Gastroesophageal sphincter (tissue), 4 donors: ENCODE measurements around the gene C9. TPM values are rescaled to one million over a fixed set of nuclear protein-coding genes. Genes with fewer than 3 reads are reported as not detected.

Experiments used
- ATAC-seq: fragments of 150-250 bp; one replicate; pipeline ENCODE4 v1.9.1; 2016; ENCODE audit warnings: mild to moderate bottlenecking, moderate library complexity
- H3K27ac ChIP-seq, 4 donors: fragments of 200-600 bp; sonication (generic) in 3 of 4; 1 replicate in 3 of 4; 2 replicates in 1 of 4; pipeline ENCODE4 v1.5.1; 2016 to 2019
- H3K27me3 ChIP-seq: fragments of 200-600 bp; sonication (generic); one replicate; pipeline ENCODE4 v1.5.1; 2019
- H3K36me3 ChIP-seq, 2 donors: fragments of 200-600 bp; sonication (generic); one replicate each; pipeline ENCODE4 v1.5.1; 2019; ENCODE audit warnings: control low read depth in 1 of 2
- H3K4me1 ChIP-seq, 3 donors: fragments of 200-600 bp; sonication (generic); 1 replicate in 2 of 3; 2 replicates in 1 of 3; pipeline ENCODE4 v1.5.1; 2016 to 2019; ENCODE audit warnings: control low read depth in 2 of 3
- H3K4me3 ChIP-seq, 2 donors: fragments of 200-600 bp; sonication (generic); one replicate each; pipeline ENCODE4 v1.5.1; 2019; ENCODE audit warnings: mild to moderate bottlenecking in 1 of 2, moderate library complexity in 1 of 2
- H3K9me3 ChIP-seq, 3 donors: fragments of 200-600 bp; sonication (generic); one replicate each; pipeline ENCODE4 v1.5.1; 2017 to 2019; ENCODE audit warnings: control low read depth in 2 of 3
- EP300 ChIP-seq: sonication (generic); formaldehyde crosslinking; IDR thresholded peaks from one replicate; pipeline ENCODE4 v1.6.1; 2017; ENCODE audit warnings: antibody characterized with exemption, mild to moderate bottlenecking
- POLR2A ChIP-seq, 2 donors: fragments of 450-650 bp; IDR thresholded peaks; one replicate each; pipeline ENCODE4 v1.6.1; 2017; ENCODE audit warnings: antibody characterized with exemption in 2 of 2, mild to moderate bottlenecking in 2 of 2, moderate library complexity in 1 of 2
- POLR2AphosphoS5 ChIP-seq: sonication (generic); formaldehyde crosslinking; IDR thresholded peaks from one replicate; pipeline ENCODE4 v1.6.1; 2017; ENCODE audit warnings: antibody characterized with exemption
- WGBS, 2 donors: methylation state at CpG; one replicate each; pipeline ENCODE4 v1.1.5; 2018; ENCODE audit warnings: low coverage in 1 of 2; 5-methylcytosine and 5-hydroxymethylcytosine counted together
- total RNA-seq, 4 donors: library from RNA; depleted of rRNA; stranded (reverse); fragments of >200 nt; gene quantifications; one replicate each; pipeline ENCODE4 v1.1.0, GENCODE V29; 2016
- TF ChIP-seq, protein P1 (sequence below), 4 experiments: fragments of 200-600 bp in 2 of 4; fragments of 450-650 bp in 2 of 4; sonication (generic) in 1 of 4; IDR thresholded peaks; one replicate each; pipeline ENCODE4 v1.5.1; 2017 to 2019; ENCODE audit warnings: antibody characterized with exemption in 4 of 4, mild to moderate bottlenecking in 2 of 4, moderate library complexity in 2 of 4

Gene C9
- total RNA-seq, 4 donors from 2014 or later: not detected

DNA sequence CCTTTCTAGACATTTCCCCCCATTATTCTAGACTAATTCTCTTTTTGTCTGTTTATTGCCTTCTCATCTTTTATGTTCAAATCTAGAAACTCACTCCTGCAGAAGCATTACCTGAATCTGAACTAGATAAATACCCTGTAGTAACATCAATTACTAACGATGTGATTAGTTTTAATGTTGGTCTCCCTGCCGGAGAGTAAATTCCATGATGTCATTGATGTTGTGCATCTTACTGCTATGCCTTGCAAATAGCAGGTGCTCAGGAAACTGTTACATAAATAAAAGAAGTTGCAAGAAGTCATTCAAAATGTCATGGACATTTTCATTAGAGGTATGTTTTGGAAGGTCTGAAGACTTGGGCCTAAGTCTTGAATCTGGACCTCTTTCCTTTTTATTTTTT lies 23.0 kb upstream of the C9 start:
- TF ChIP-seq POLR2A (IDR thresholded peaks at IDR 0.05): no peak
- TF ChIP-seq, protein P1, sequence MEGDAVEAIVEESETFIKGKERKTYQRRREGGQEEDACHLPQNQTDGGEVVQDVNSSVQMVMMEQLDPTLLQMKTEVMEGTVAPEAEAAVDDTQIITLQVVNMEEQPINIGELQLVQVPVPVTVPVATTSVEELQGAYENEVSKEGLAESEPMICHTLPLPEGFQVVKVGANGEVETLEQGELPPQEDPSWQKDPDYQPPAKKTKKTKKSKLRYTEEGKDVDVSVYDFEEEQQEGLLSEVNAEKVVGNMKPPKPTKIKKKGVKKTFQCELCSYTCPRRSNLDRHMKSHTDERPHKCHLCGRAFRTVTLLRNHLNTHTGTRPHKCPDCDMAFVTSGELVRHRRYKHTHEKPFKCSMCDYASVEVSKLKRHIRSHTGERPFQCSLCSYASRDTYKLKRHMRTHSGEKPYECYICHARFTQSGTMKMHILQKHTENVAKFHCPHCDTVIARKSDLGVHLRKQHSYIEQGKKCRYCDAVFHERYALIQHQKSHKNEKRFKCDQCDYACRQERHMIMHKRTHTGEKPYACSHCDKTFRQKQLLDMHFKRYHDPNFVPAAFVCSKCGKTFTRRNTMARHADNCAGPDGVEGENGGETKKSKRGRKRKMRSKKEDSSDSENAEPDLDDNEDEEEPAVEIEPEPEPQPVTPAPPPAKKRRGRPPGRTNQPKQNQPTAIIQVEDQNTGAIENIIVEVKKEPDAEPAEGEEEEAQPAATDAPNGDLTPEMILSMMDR (IDR thresholded peaks at IDR 0.05): no peak
- Histone ChIP-seq H3K4me3 (no peak overlapping the region), H3K9me3 (no peaks in the 10 kb centered on the region), H3K27me3 (no peaks in the 10 kb centered on the region), H3K36me3 (peaks cover 3 to 85% of the 10 kb centered on the region in 2 donors), H3K27ac (no peak overlapping the region), H3K4me1 (no peaks in the 10 kb centered on the region)
- WGBS, 2 donors: 90 to 93% methylated on average over 2 of the region's 2 CpGs
- ATAC-seq: no peak

DNA sequence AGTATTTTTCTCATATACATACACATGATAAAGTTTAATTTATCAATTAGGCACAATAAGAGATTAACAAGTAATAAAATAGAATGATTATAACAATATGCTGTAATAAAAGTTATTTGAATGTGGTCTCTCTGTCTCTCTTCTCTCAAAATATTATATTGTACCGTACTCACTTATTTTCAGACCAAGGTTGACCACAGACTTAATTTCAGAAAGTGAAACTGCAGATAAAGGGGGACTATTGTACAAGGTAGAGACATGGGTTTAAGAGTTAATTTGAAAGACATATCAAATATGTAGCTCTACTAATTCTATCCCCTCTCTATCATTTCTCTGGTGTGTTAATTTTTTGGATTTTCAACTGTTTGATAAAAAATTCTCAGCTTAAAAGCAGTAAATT lies 20.0 kb upstream of the C9 start:
- Histone ChIP-seq H3K9me3 (no peaks in the 10 kb centered on the region), H3K27ac (no peak overlapping the region), H3K4me1 (peaks cover 0 to 11% (median 0%) of the 10 kb centered on the region in 3 donors), H3K27me3 (no peaks in the 10 kb centered on the region), H3K4me3 (no peak overlapping the region), H3K36me3 (peaks cover 0 to 85% of the 10 kb centered on the region in 2 donors)
- WGBS, 2 donors: 86 to 100% methylated on average over 1 of the region's 1 CpG
- TF ChIP-seq POLR2AphosphoS5: no peak
- TF ChIP-seq, protein P1 (IDR thresholded peaks at IDR 0.05): no peak
- no peak for TF ChIP-seq POLR2A (IDR thresholded peaks at IDR 0.05)
- no peak for TF ChIP-seq EP300
- no peak for ATAC-seq

DNA sequence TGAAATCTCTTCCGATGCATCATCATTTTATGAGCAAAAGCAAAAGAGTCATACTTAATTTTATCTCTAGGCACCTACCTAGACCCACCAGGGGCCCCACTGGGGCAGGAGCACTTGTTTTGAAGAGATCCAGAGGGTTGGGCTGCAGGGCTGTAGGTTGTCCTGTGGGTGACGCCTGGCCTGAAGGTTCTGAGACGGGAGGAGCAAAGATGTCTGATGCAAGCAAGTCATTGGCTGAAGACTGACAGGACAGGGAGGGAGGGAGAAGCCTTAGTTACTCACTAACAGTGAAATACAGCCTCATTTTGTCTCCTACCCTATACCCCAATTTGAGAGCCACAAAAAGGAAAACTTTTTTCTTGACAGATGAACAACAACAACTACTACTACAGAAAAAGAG lies 17.1 kb upstream of the C9 start:
- 100% methylated on average over 1 of the region's 3 CpGs for WGBS, 2 donors
- Histone ChIP-seq H3K4me1 (peaks cover 0 to 11% (median 0%) of the 10 kb centered on the region in 3 donors), H3K36me3 (peaks cover 0 to 69% of the 10 kb centered on the region in 2 donors), H3K27me3 (no peaks in the 10 kb centered on the region), H3K27ac (no peak overlapping the region), H3K4me3 (no peak overlapping the region), H3K9me3 (no peaks in the 10 kb centered on the region)
- no peak for ATAC-seq
- TF ChIP-seq EP300: no peak
- no peak for TF ChIP-seq POLR2A (IDR thresholded peaks at IDR 0.05)

DNA sequence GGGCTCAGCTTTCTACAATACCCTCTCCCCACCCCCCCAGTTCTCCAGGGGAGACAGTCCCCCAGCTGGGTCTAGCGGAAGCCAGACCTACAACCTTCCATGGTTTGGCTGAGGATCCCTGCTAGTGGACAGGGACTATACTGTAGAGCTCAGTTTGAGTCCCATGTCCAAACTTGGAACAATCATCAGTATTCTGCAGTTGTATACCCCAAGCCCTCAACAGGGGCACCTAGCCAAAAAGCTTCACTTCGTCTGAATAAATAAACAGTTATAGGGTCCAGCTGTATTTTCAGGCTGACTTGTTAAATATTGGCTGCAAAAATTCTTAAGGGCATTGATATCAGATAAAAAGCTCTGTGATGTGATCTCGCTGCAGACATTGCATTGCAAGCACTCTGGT lies 15.4 kb upstream of the C9 start:
- TF ChIP-seq EP300 (no peak), POLR2AphosphoS5 (no peak), POLR2A (IDR thresholded peaks at IDR 0.05) (no peak)
- TF ChIP-seq, protein P1 (IDR thresholded peaks at IDR 0.05): no peak
- Histone ChIP-seq H3K4me1 (peaks cover 0 to 11% (median 0%) of the 10 kb centered on the region in 3 donors), H3K4me3 (no peak overlapping the region), H3K27me3 (no peaks in the 10 kb centered on the region), H3K27ac (no peak overlapping the region), H3K9me3 (no peaks in the 10 kb centered on the region), H3K36me3 (peaks cover 0 to 75% of the 10 kb centered on the region in 2 donors)
- no peak for ATAC-seq
- WGBS, 2 donors: 44 to 55% methylated on average over 2 to 3 of the region's 3 CpGs

DNA sequence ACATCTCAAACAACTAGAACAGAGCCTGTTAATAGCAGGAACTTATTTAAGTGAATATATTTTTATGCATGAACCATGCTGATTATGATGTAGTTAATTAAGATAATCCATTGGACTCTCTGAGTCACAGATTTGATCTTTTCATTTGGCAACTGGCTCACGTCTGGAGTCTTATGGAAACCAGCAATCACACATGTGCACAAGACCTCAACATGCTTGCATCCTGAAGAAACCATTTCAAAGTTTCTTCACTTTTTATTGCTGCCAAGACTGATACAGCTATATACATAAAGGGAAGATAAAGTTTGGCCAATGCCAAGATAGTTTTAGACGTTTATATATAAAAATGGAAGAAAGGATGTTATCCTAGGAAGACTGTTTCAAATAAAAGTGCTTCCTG lies 13.3 kb upstream of the C9 start:
- Histone ChIP-seq H3K27ac (no peak overlapping the region), H3K27me3 (no peaks in the 10 kb centered on the region), H3K36me3 (peaks cover 0 to 81% of the 10 kb centered on the region in 2 donors), H3K4me1 (peaks cover 0 to 11% (median 0%) of the 10 kb centered on the region in 3 donors), H3K9me3 (no peaks in the 10 kb centered on the region), H3K4me3 (no peak overlapping the region)
- 25 to 38% methylated on average over 2 of the region's 2 CpGs for WGBS, 2 donors
- TF ChIP-seq EP300 (no peak), POLR2A (IDR thresholded peaks at IDR 0.05) (no peak), POLR2AphosphoS5 (no peak)
- TF ChIP-seq, protein P1 (IDR thresholded peaks at IDR 0.05): no peak
- no peak for ATAC-seq
